Breast epithelium (tissue), 4 donors: ENCODE measurements around the gene BMAL1. TPM values are rescaled to one million over a fixed set of nuclear protein-coding genes. Genes with fewer than 3 reads are reported as not detected.

Experiments used
- DNase-seq, 2 donors: peaks; one replicate each; pipeline ENCODE4 v3.0.0-alpha.2; 2019; ENCODE audit warnings: low spot score in 2 of 2
- H3K27ac ChIP-seq, 2 donors: fragments of 200-600 bp; sonication (generic) in 1 of 2; one replicate each; pipeline ENCODE4 v1.5.1; 2016 to 2019; ENCODE audit warnings: mild to moderate bottlenecking in 1 of 2
- H3K27me3 ChIP-seq, 2 donors: fragments of 200-600 bp; sonication (generic) in 1 of 2; one replicate each; pipeline versions ENCODE4 v1.5.1 to v1.6.0; 2017 to 2019; ENCODE audit warnings: control low read depth in 1 of 2, mild to moderate bottlenecking in 1 of 2
- H3K36me3 ChIP-seq: fragments of 200-600 bp; one replicate; pipeline ENCODE4 v1.5.1; 2019
- H3K4me1 ChIP-seq, 2 donors: fragments of 200-600 bp; sonication (generic); one replicate each; pipeline ENCODE4 v1.5.1; 2016 to 2019; ENCODE audit warnings: control low read depth in 1 of 2
- H3K4me3 ChIP-seq, 3 donors: fragments of 200-600 bp; sonication (generic); 1 replicate in 2 of 3; 2 replicates in 1 of 3; pipeline ENCODE4 v1.5.1; 2016 to 2019; ENCODE audit warnings: mild to moderate bottlenecking in 3 of 3, moderate library complexity in 2 of 3
- H3K9me3 ChIP-seq, 2 donors: fragments of 200-600 bp; sonication (generic) in 1 of 2; one replicate each; pipeline ENCODE4 v1.5.1; 2016 to 2019; ENCODE audit warnings: control low read depth in 1 of 2
- POLR2A ChIP-seq: fragments of 450-650 bp; IDR thresholded peaks from one replicate; pipeline ENCODE4 v1.6.1; 2016; ENCODE audit warnings: antibody characterized with exemption, mild to moderate bottlenecking, moderate library complexity
- POLR2AphosphoS5 ChIP-seq, 3 donors: sonication (generic); formaldehyde crosslinking; IDR thresholded peaks; one replicate each; pipeline ENCODE4 v1.6.1; 2017; ENCODE audit warnings: antibody characterized with exemption in 3 of 3
- intact Hi-C: fragments of 100-400 bp; cut with DNase I; formaldehyde crosslinking; loops from one replicate; pipeline ENCODE4 v1.15.1; 2023; ENCODE audit warnings: low total_unique reads
- total RNA-seq, 3 donors: library from RNA; depleted of rRNA; stranded (reverse); fragments of >200 nt; gene quantifications; one replicate each; pipeline ENCODE4 v1.1.0, GENCODE V29; 2016
- TF ChIP-seq, protein P1 (sequence below), 3 donors: fragments of 450-650 bp; IDR thresholded peaks; one replicate each; pipeline ENCODE4 v1.5.1; 2016 to 2017; ENCODE audit warnings: antibody characterized with exemption in 3 of 3, mild to moderate bottlenecking in 3 of 3, moderate library complexity in 3 of 3

Gene BMAL1
- total RNA-seq, 3 donors from 2014 or later = 42.0 to 57.5 (median 48.8) TPM

DNA sequence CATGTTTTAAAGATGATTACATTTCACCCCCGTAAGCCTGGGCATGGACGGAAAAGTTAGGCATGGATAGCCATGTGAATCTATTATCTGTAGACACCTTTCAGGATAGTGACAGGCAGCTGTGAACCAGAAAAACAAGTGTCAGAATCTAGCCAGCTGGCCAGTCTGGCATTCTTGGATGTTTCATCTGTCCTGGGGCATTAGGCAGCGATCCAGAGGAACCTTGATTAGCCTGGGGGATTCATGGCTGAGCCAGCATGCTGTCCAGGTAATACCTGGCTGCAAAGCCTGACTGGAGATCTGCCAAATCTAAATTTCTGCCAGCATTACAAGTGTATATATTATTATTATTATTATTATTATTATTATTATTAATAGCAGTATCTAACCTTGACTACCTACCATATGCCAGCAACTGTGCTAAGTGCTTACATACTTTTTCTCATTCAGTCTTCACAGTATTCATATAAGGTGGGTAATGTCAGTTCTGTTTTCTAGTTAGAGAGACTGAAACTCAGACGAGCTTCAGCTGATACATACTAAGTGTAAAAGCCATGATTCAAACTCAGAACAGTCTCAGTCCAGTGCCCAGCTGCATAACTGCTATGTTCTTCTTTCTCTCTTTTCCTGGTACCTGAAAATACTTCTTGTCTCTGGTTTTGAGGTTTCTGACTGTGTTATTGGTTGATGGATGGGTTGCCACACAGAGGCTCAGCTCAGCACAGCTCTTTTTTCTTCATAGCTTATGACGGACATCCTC, 12.8 kb downstream of the BMAL1 start:
- no peaks in the 10 kb centered on the region for H3K27me3 ChIP-seq
- no peak for DNase-seq
- no peaks in the 10 kb centered on the region for H3K9me3 ChIP-seq
- no peaks in the 10 kb centered on the region for H3K36me3 ChIP-seq
- no peak overlapping the region for H3K4me3 ChIP-seq
- intact Hi-C loops = no loop called here
- TF ChIP-seq, protein P1, sequence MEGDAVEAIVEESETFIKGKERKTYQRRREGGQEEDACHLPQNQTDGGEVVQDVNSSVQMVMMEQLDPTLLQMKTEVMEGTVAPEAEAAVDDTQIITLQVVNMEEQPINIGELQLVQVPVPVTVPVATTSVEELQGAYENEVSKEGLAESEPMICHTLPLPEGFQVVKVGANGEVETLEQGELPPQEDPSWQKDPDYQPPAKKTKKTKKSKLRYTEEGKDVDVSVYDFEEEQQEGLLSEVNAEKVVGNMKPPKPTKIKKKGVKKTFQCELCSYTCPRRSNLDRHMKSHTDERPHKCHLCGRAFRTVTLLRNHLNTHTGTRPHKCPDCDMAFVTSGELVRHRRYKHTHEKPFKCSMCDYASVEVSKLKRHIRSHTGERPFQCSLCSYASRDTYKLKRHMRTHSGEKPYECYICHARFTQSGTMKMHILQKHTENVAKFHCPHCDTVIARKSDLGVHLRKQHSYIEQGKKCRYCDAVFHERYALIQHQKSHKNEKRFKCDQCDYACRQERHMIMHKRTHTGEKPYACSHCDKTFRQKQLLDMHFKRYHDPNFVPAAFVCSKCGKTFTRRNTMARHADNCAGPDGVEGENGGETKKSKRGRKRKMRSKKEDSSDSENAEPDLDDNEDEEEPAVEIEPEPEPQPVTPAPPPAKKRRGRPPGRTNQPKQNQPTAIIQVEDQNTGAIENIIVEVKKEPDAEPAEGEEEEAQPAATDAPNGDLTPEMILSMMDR (IDR thresholded peaks at IDR 0.05) = no peak
- TF ChIP-seq POLR2A (no peak), POLR2AphosphoS5 (IDR thresholded peaks at IDR 0.05) (no peak)
- H3K4me1 ChIP-seq = no peaks in the 10 kb centered on the region
- no peak overlapping the region for H3K27ac ChIP-seq

DNA sequence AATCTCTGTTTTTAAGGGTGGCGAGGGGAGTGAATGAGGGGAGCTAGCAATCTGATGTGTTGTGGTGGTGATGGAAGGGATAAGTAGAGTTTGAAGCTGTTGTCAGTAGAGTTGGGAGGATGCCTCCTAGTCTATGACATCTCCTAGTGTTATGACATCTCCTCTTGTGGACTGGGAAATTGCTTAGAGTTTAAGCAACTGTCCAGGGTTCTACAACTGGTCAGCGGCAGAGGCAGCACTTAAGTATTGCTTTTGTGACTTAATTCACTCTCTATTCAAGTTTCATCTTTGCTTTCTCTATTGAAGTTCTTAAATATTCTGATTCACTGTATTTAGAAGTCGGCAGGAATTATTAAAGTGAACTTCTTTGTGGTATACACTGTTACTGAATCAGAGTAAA, 13.8 kb downstream of the BMAL1 start:
- no peaks in the 10 kb centered on the region for H3K27me3 ChIP-seq
- H3K27ac ChIP-seq = no peak overlapping the region
- TF ChIP-seq, protein P1 (IDR thresholded peaks at IDR 0.05) = no peak
- TF ChIP-seq POLR2AphosphoS5 (IDR thresholded peaks at IDR 0.05) (no peak), POLR2A (no peak)
- no peaks in the 10 kb centered on the region for H3K9me3 ChIP-seq
- H3K4me1 ChIP-seq = no peaks in the 10 kb centered on the region
- no peaks in the 10 kb centered on the region for H3K36me3 ChIP-seq
- DNase-seq = no peak
- no peak overlapping the region for H3K4me3 ChIP-seq
- intact Hi-C loops = no loop called here

DNA sequence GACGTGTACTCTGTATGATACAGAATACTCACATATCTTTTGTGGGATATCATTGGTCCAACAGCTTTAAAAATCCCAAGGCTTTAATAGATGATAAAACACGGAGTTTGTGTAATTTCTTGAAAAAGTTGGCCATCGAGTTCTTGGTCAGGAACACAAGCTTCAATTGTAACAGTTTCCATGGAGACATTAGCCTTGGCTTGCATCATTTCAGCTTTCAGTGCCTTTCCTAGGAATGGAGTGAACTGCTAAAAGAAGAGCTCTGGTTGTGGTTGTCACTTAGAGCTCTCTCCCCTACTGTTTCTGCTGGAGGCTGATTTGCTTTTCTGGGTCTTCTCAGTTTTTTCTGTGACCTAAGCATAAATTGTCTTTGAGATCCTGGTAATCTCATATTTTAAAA, 14.2 kb downstream of the BMAL1 start:
- TF ChIP-seq POLR2A (no peak), POLR2AphosphoS5 (IDR thresholded peaks at IDR 0.05) (no peak)
- TF ChIP-seq, protein P1 (IDR thresholded peaks at IDR 0.05) = no peak
- H3K27me3 ChIP-seq = no peaks in the 10 kb centered on the region
- H3K9me3 ChIP-seq = no peaks in the 10 kb centered on the region
- intact Hi-C loops = no loop called here
- DNase-seq = no peak
- H3K36me3 ChIP-seq = no peaks in the 10 kb centered on the region
- no peak overlapping the region for H3K4me3 ChIP-seq
- H3K4me1 ChIP-seq = no peaks in the 10 kb centered on the region
- no peak overlapping the region for H3K27ac ChIP-seq

DNA sequence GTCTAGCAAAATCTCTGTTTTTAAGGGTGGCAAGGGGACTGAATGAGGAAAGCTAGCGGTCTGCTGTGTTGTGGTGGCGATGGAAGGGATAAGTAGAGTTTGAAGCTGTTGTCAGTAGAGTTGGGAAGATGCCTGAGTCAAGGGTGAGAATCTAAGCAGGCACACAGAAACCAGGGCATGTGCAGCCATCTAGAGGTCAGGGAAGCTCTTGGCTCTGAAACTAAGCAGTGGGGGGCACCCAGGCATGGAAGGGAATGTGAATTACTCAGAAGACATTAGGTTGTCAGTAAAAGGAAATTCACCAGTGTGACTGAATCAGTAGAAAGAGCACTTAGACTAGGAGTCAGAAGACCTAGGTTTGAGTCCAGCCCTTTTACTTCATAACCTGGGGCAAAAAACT, 15.4 kb downstream of the BMAL1 start:
- no peak for DNase-seq
- no peaks in the 10 kb centered on the region for H3K36me3 ChIP-seq
- H3K4me3 ChIP-seq = no peak overlapping the region
- intact Hi-C loops = no loop called here
- no peaks in the 10 kb centered on the region for H3K9me3 ChIP-seq
- no peaks in the 10 kb centered on the region for H3K4me1 ChIP-seq
- TF ChIP-seq POLR2A (no peak), POLR2AphosphoS5 (IDR thresholded peaks at IDR 0.05) (no peak)
- TF ChIP-seq, protein P1 (IDR thresholded peaks at IDR 0.05) = no peak
- no peaks in the 10 kb centered on the region for H3K27me3 ChIP-seq
- H3K27ac ChIP-seq = no peak overlapping the region

DNA sequence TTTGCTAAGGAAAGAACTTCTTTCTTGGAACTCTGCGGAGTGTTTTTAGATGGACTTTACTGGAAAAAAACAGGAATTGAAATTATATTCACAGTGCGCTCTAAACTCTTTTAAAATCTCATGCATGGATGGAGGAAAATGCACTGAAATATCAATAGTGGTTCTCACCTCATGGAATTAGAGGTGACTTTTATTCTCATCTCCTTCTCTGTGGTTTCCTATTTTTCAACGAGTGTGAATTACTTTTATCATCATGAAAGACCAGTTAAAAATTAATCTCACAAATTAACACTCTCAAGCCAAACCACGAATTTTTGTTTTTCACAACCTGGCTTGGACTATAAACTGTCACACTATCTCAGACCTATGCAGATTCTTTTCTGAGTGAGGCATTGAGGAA, 16.6 kb downstream of the BMAL1 start:
- H3K9me3 ChIP-seq = no peaks in the 10 kb centered on the region
- H3K4me1 ChIP-seq = no peaks in the 10 kb centered on the region
- H3K27ac ChIP-seq = no peak overlapping the region
- TF ChIP-seq POLR2AphosphoS5 (IDR thresholded peaks at IDR 0.05) = no peak
- no peak for TF ChIP-seq POLR2A
- TF ChIP-seq, protein P1 (IDR thresholded peaks at IDR 0.05) = no peak
- DNase-seq = no peak
- intact Hi-C loops = no loop called here
- no peaks in the 10 kb centered on the region for H3K36me3 ChIP-seq
- no peaks in the 10 kb centered on the region for H3K27me3 ChIP-seq
- no peak overlapping the region for H3K4me3 ChIP-seq
